Transverse colon (tissue), 4 donors: ENCODE results near the gene NSD1.

ENCODE experiments used
- CTCF ChIP-seq, 5 experiments: fragments of 200-600 bp in 3 of 5; fragments of 450-650 bp in 2 of 5; sonication (generic) in 3 of 5; IDR thresholded peaks; 1 replicate in 2 of 5; 2 replicates in 3 of 5; pipeline ENCODE4 v1.5.1; 2016 to 2017; ENCODE audit warnings: antibody characterized with exemption in 5 of 5, inconsistent platforms in 3 of 5, mild to moderate bottlenecking in 2 of 5, moderate library complexity in 1 of 5
- EP300 ChIP-seq: sonication (generic); formaldehyde crosslinking; IDR thresholded peaks from one replicate; pipeline ENCODE4 v1.6.1; 2017; ENCODE audit warnings: antibody characterized with exemption, low read depth
- POLR2A ChIP-seq: fragments of 450-650 bp; IDR thresholded peaks from one replicate; pipeline ENCODE4 v1.6.1; 2016; ENCODE audit warnings: antibody characterized with exemption, mild to moderate bottlenecking, moderate library complexity
- POLR2AphosphoS5 ChIP-seq, 3 donors: sonication (generic); formaldehyde crosslinking; IDR thresholded peaks; one replicate each; pipeline ENCODE4 v1.6.1; 2016; ENCODE audit warnings: antibody characterized with exemption in 3 of 3

GRCh38 chr5:177090813-177091212 lies 42.8 kb upstream of the NSD1 start:
- TF ChIP-seq CTCF (IDR thresholded peaks at IDR 0.05) (no peak), POLR2AphosphoS5 (IDR thresholded peaks at IDR 0.05) (no peak), EP300 (no peak), POLR2A (no peak)
